Body of pancreas (tissue), 4 donors: ENCODE data around the gene LTBP3.

ENCODE experiments used
- CTCF ChIP-seq, 7 experiments: fragments of 450-650 bp in 4 of 7; fragments of 200-600 bp in 3 of 7; sonication (generic) in 3 of 7; IDR thresholded peaks; one replicate each; pipeline ENCODE4 v1.5.1; 2016 to 2019; ENCODE audit warnings: antibody characterized with exemption in 7 of 7
- POLR2A ChIP-seq, 3 donors: fragments of 450-650 bp; IDR thresholded peaks; one replicate each; pipeline ENCODE4 v1.6.1; 2016; ENCODE audit warnings: antibody characterized with exemption in 3 of 3, mild to moderate bottlenecking in 2 of 3

GRCh38 chr11:65492637-65493366, 65.4 kb downstream of the LTBP3 start:
- TF ChIP-seq CTCF (IDR thresholded peaks at IDR 0.05) (no peak), POLR2A (IDR thresholded peaks at IDR 0.05) (peak in 1 of 3 donors; percentile 47)
